Endothelial cell of umbilical vein (primary cell): ENCODE measurements around the gene ZNF366. TPM values are rescaled to one million over a fixed set of nuclear protein-coding genes. Genes with fewer than 3 reads are reported as not detected.

Source experiments
- BruUV-seq: library from RNA; stranded (reverse); fragments of 400-500 nt; replicated peaks from 2 replicates; lab custom pipeline; 2021; lab: Mats Ljungman, UMichigan
- CTCF ChIA-PET: fragments of 300-600, 350-600 bp; sonication (Branson Sonifier 250); formaldehyde crosslinking; loops from one replicate; lab custom pipeline; 2021; ENCODE audit warnings: antibody characterized with exemption, inconsistent platforms; lab: Charles Lee
- POLR2A ChIA-PET: fragments of 300-600, 350-600 bp; sonication (Branson Sonifier 250); formaldehyde crosslinking; loops from one replicate; lab custom pipeline; 2021; ENCODE audit warnings: antibody characterized with exemption, inconsistent platforms; lab: Charles Lee
- DNase-seq: peaks from one replicate; pipeline ENCODE4 v3.0.0-alpha.2; 2011; ENCODE audit warnings: low read depth, low spot score
- FAIRE-seq: peaks from 2 replicates; lab custom pipeline; 2011; peaks lifted over from hg19 to GRCh38; lab: Jason Lieb, UNC
- H2AFZ ChIP-seq: 2 replicates; pipeline ENCODE4 v1.6.0; 2012; ENCODE audit warnings: low read depth, low read length, control low read depth, inconsistent platforms
- H3K27ac ChIP-seq: 2 replicates; pipeline ENCODE4 v1.5.1; 2011; ENCODE audit warnings: low read depth, mild to moderate bottlenecking, control low read depth, low read length, moderate library complexity; ENCODE audit not compliant: insufficient read depth
- H3K27me3 ChIP-seq, 2 experiments: 2 replicates each; pipeline versions ENCODE4 v1.6.0 to v1.6.1; 2011; ENCODE audit warnings: low read length in 2 of 2, mixed read lengths in 1 of 2; ENCODE audit not compliant: control insufficient read depth in 2 of 2, insufficient read depth in 2 of 2
- H3K36me3 ChIP-seq, 2 experiments: 2 replicates in 1 of 2; 3 replicates in 1 of 2; pipeline ENCODE4 v1.5.1; 2011; ENCODE audit warnings: low read length in 2 of 2, mild to moderate bottlenecking in 1 of 2, moderate library complexity in 1 of 2; ENCODE audit not compliant: control insufficient read depth in 2 of 2, insufficient read depth in 2 of 2; ENCODE audit errors: extremely low read depth in 1 of 2
- H3K4me1 ChIP-seq: 3 replicates; pipeline ENCODE4 v1.5.1; 2011; ENCODE audit warnings: mild to moderate bottlenecking, low read length; ENCODE audit not compliant: control insufficient read depth, insufficient read depth; ENCODE audit errors: extremely low read depth
- H3K4me2 ChIP-seq: 2 replicates; pipeline ENCODE4 v1.6.1; 2011; ENCODE audit warnings: low read length, control low read depth, mixed read lengths; ENCODE audit not compliant: insufficient read depth
- H3K4me3 ChIP-seq, 3 experiments: fragments of 200-600 bp in 1 of 3; sonication (generic), shearing (Covaris generic) in 1 of 3; replicated peaks in 1 of 3; 2 replicates each; pipeline ENCODE4 v1.5.1; 2011 to 2016; ENCODE audit warnings: control low read depth in 3 of 3, low read length in 3 of 3, mild to moderate bottlenecking in 2 of 3, inconsistent platforms in 1 of 3, low read depth in 1 of 3, moderate library complexity in 1 of 3; ENCODE audit not compliant: insufficient read depth in 1 of 3
- H3K79me2 ChIP-seq: 2 replicates; pipeline ENCODE4 v1.6.0; 2012; ENCODE audit warnings: low read length, inconsistent platforms; ENCODE audit not compliant: control insufficient read depth, insufficient read depth
- H3K9ac ChIP-seq: replicated peaks from 2 replicates; pipeline ENCODE3; 2011; ENCODE audit warnings: low read length, control low read depth; ENCODE audit not compliant: insufficient read depth; ENCODE audit errors: extremely low read depth
- H3K9me1 ChIP-seq: replicated peaks from 3 replicates; pipeline ENCODE4 v1.6.0; 2011; ENCODE audit warnings: mild to moderate bottlenecking, low read length; ENCODE audit not compliant: control insufficient read depth, insufficient read depth; ENCODE audit errors: extremely low read depth
- H3K9me3 ChIP-seq: replicated peaks from 2 replicates; pipeline ENCODE4 v1.5.1; 2012; ENCODE audit warnings: low read length, inconsistent platforms; ENCODE audit not compliant: control insufficient read depth, insufficient read depth
- H4K20me1 ChIP-seq: replicated peaks from 2 replicates; pipeline ENCODE3; 2011; ENCODE audit warnings: mild to moderate bottlenecking, low read length; ENCODE audit not compliant: control insufficient read depth, insufficient read depth; ENCODE audit errors: extremely low read depth
- CTCF ChIP-seq, 2 donors: IDR thresholded peaks; 1 replicate in 1 of 2; 2 replicates in 1 of 2; pipeline ENCODE4 v1.5.1; 2011; ENCODE audit warnings: low read length in 2 of 2, mild to moderate bottlenecking in 2 of 2, moderate library complexity in 2 of 2, control low read depth in 1 of 2, inconsistent platforms in 1 of 2, low read depth in 1 of 2; ENCODE audit not compliant: insufficient read depth in 1 of 2; ENCODE audit errors: extremely low read depth in 1 of 2
- EZH2 ChIP-seq: IDR thresholded peaks from 2 replicates; pipeline ENCODE4 v1.6.1; 2012; ENCODE audit warnings: borderline replicate concordance, low read depth, mild to moderate bottlenecking, moderate library complexity, low read length, inconsistent platforms; ENCODE audit not compliant: severe bottlenecking
- FOS ChIP-seq: IDR thresholded peaks from 2 replicates; pipeline ENCODE4 v1.6.1; 2011; ENCODE audit warnings: mild to moderate bottlenecking, low read length, moderate library complexity, borderline replicate concordance; ENCODE audit not compliant: insufficient read depth
- GATA2 ChIP-seq: IDR thresholded peaks from 2 replicates; pipeline ENCODE4 v1.7.0; 2011; ENCODE audit warnings: low read depth, mild to moderate bottlenecking, moderate library complexity, mixed read lengths, low read length; ENCODE audit not compliant: insufficient read length, insufficient read depth
- JUN ChIP-seq: IDR thresholded peaks from 2 replicates; pipeline ENCODE4 v1.6.1; 2011; ENCODE audit warnings: borderline replicate concordance, low read depth; ENCODE audit not compliant: insufficient read length, insufficient read depth
- MAX ChIP-seq: IDR thresholded peaks from 2 replicates; pipeline ENCODE4 v1.6.1; 2011; ENCODE audit not compliant: insufficient read depth, insufficient read length
- MYC ChIP-seq: IDR thresholded peaks from one replicate; pipeline ENCODE4 v1.6.1; 2011; ENCODE audit warnings: mild to moderate bottlenecking, low read depth, low read length
- POLR2A ChIP-seq: IDR thresholded peaks from 2 replicates; pipeline ENCODE4 v1.6.1; 2012; ENCODE audit warnings: low read depth, mild to moderate bottlenecking, control low read depth, low read length
- POLR2AphosphoS5 ChIP-seq: IDR thresholded peaks from 2 replicates; pipeline ENCODE4 v1.6.1; 2012; ENCODE audit warnings: low read depth, mild to moderate bottlenecking, control low read depth, low read length, moderate library complexity; ENCODE audit not compliant: insufficient read depth
- dilution Hi-C: fragments of 300-500 bp; cut with MboI; formaldehyde crosslinking; loops from one replicate; pipeline ENCODE4 v1.15.0; 2019; ENCODE audit warnings: low sequenced_read_pairs; ENCODE audit not compliant: extremely low pct_ligation_motif_present
- intact Hi-C: fragments of 100-400 bp; cut with micrococcal nuclease; formaldehyde crosslinking; loops from one replicate; pipeline ENCODE4 v1.10.0; 2022
- polyA plus RNA-seq, 4 experiments: library from polyadenylated mRNA; depleted of rRNA in 3 of 4; stranded (reverse) in 3 of 4; unstranded in 1 of 4; fragments of >200 nt; gene quantifications; 2 replicates each; pipeline versions ENCODE4 v1.2.1 to v1.2.3, GENCODE V29; 2011 to 2012; ENCODE audit warnings: missing spikeins in 1 of 4
- total RNA-seq: library from RNA; stranded (reverse); gene quantifications from 2 replicates; pipeline ENCODE4 v1.2.3, GENCODE V29; 2021

Gene ZNF366
- total and polyA plus RNA-seq, 2 donors (not counting 3 experiments of a cell fraction or from before 2014, with no cell fraction given): 1.3 to 4.1 TPM

GRCh38 chr5:72510610-72511181 lies 3.5 kb upstream of the ZNF366 start:
- dilution Hi-C loops: no loop called here
- FAIRE-seq (peak; percentile 73), DNase-seq (peak; percentile 80)
- intact Hi-C loops: loop anchor here (2.0 kb wide), 1 partner anchor 58 kb away; no protein-coding TSS in a partner anchor
- Histone ChIP-seq H3K9me3 (no peaks in the 10 kb centered on the region), H3K9me1 (no peaks in the 10 kb centered on the region), H4K20me1 (no peaks in the 10 kb centered on the region), H3K9ac (no peak overlapping the region), H3K27ac (peak overlapping the region; percentile 65), H3K4me3 (no peak overlapping the region), H3K79me2 (no peaks in the 10 kb centered on the region), H3K27me3 (no peaks in the 10 kb centered on the region), H3K36me3 (no peaks in the 10 kb centered on the region), H3K4me2 (peak overlapping the region; percentile 4), H3K4me1 (peaks cover 49% of the 10 kb centered on the region), H2AFZ (peak overlapping the region; percentile 47)
- ChIA-PET CTCF (interaction anchor here (1.3 to 2.8 kb wide), 3 partner anchors 13 to 144 kb away, joined by 3 to 8 read pairs (median 6); no protein-coding TSS in a partner anchor), POLR2A (no interaction called here)
- no TSS peak for BruUV-seq
- TF ChIP-seq JUN (peak; percentile 41), FOS (peak; percentile 70), POLR2AphosphoS5 (no peak), GATA2 (no peak)

- ChIA-PET CTCF (interaction anchor here (1.0 to 1.8 kb wide), 3 partner anchors 15 to 153 kb away, joined by 3 to 6 read pairs (median 4); no protein-coding TSS in a partner anchor), POLR2A (no interaction called here)
- Histone ChIP-seq H3K79me2 (no peaks in the 10 kb centered on the region), H3K27ac (no peak overlapping the region), H3K27me3 (no peaks in the 10 kb centered on the region), H2AFZ (no peak overlapping the region), H3K4me1 (peaks cover 53% of the 10 kb centered on the region), H3K36me3 (no peaks in the 10 kb centered on the region), H3K9ac (no peak overlapping the region), H3K4me3 (no peak overlapping the region), H4K20me1 (no peaks in the 10 kb centered on the region), H3K9me1 (no peaks in the 10 kb centered on the region), H3K9me3 (no peaks in the 10 kb centered on the region), H3K4me2 (no peak overlapping the region)
- FAIRE-seq (no peak), DNase-seq (no peak)
- dilution Hi-C loops: no loop called here
- no peak for TF ChIP-seq FOS
- TF ChIP-seq CTCF (IDR thresholded peaks at IDR 0.05; ENCODE audit: extremely low read depth in 1 of 2, insufficient read depth in 1 of 2, low read depth in 1 of 2, low read length in 2 of 2): no peak
- TF ChIP-seq MYC: no peak
- TF ChIP-seq MAX: no peak
- TF ChIP-seq JUN: no peak
- no peak for TF ChIP-seq POLR2A
- TF ChIP-seq EZH2: no peak
- no peak for TF ChIP-seq POLR2AphosphoS5
- TF ChIP-seq GATA2: no peak
- no TSS peak for BruUV-seq
- intact Hi-C loops: loop anchor here (5.0 kb wide), 2 partner anchors 42 to 122 kb away; no protein-coding TSS in a partner anchor
Observed at GRCh38 chr5:72509401-72509800, 2.2 kb upstream of the ZNF366 start.
